NCI-H526 treated with DMSO at 0.1 percent for 48 hours (cell line): Measurements from ENCODE around the gene FNDC7.
"Not testable (repeated sequence)": the region's sequence is repeated elsewhere in the genome, so short reads cannot be mapped to it uniquely, and the experiment has no call there.

Experiments
- DNase-seq: peaks from one replicate; lab custom pipeline; 2025; lab: John Stamatoyannopoulos, UW

FNDC7 gene

DNA sequence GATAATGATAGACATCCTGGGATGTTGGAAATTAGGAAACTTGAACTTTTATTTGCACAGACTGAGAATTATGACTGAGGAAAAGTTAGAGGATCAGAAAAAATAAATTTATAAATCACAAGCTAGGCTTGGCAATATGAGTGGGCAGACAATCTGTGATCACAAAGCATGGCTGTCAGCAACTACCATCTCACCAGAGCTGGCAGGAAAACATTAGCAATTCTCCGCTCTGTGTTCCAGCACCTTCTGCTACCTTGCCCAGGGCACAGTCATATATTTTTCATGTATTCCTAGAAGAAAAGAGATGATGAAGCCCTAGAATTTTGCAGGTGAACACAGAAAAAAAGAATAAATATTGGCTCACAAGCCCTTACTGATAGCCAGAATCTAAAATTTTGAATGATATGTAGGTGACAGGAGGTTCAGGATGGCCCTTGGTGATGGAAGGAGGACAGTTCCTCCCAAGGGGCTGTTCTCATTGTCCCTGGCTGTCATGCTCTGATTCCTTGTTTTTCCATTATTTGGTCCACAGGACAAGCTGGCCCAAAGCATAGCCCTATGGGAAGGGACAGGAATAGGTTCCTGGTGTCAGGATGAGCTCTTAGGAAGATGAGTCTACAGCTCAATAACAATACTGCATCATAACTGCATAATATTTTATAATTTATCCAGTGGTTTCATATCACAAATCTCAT is 21.6 kb downstream of the FNDC7 start:
- DNase-seq = no peak

DNA sequence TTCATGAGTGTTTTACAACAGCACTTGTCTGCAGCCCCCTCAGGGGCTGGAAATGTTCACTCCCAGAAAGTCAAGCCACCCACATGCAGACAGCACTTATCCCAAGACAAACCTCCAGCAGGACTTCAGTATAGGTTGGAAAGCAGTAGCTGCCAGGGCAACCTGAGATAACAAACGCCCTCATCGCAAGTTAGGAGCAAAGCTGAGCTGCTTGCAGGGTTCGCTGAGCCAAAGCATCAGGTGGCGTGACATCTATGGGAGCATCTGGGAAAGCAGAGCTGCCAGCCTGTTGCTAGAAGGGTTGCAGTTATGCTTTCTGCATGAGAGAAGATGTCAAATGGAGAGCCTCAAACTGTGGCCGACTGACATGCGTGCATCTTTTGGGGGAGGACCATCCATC is 29.5 kb downstream of the FNDC7 start:
- DNase-seq = no peak

DNA sequence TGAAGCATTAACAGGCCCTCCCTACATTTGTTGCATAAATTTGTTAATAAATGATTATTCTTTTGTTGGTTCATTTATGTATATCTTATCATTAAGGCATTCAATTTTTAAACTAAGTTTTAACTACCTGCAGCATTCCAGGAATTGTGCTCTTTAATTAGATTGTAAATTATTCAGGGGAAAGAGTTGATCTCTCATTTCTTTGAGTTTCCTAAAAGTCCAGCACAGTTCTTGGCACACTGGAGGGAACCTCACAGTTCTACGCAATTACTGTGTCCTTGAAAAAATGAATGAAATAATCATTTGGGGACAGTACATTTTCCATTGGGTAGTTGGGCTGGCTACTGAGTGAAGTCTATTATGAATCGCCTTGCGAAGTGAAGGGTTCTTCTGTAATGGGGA is 33.3 kb downstream of the FNDC7 start:
- no peak for DNase-seq

- peak; percentile 93 for DNase-seq
These were observed 33.9 kb downstream of the FNDC7 start, which contains the start of gene STXBP3 for GRCh38 chr1:108746382-108747170. Gene STXBP3 (plus strand): TSS chr1:108746674. CDS start chr1:108746738, 64 bp downstream.

GRCh38 chr1:108747171-108747850 is 34.6 kb downstream of the FNDC7 start:
- DNase-seq = peak; percentile 57

DNA sequence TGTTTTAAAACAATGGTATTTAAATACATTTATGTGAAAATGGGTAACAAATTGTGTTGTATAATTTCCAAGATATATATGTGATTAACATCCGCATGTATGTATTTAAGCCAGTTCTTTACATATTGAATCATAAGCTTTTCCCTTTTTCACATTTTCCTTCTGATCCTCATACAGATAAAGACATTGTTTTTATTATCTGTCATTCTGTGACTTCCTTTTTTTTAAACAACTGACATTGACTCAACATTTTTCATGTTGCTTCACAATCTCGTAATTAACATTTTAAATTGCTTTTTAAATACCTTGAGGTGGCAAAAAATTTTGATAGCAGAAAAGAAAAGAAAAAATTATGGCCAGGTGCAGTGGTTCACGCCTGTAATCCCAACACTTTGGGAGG is 35.2 kb downstream of the FNDC7 start:
- DNase-seq = no peak

GRCh38 chr1:108749081-108749480 is 36.4 kb downstream of the FNDC7 start:
- no peak for DNase-seq

- no peak for DNase-seq
These were observed 37.9 kb downstream of the FNDC7 start for GRCh38 chr1:108750476-108751181.

DNA sequence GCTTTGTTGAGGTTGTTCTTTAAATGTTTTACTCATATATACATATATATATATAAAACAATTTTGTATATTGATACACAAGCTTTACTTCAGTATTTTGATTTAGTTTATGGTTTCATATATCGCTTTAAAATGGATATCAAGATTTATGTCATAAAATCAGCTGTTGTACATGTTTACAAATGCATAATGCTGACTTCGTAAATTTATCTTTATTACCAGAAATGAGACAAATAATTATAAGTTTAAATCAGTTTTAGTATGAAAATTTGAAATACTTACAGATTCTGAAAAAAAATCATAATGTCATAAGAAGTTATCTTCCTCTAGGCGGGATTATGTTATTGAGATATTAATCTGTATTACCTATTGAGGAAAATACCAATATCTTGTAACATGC is 40.7 kb downstream of the FNDC7 start:
- DNase-seq = no peak

DNA sequence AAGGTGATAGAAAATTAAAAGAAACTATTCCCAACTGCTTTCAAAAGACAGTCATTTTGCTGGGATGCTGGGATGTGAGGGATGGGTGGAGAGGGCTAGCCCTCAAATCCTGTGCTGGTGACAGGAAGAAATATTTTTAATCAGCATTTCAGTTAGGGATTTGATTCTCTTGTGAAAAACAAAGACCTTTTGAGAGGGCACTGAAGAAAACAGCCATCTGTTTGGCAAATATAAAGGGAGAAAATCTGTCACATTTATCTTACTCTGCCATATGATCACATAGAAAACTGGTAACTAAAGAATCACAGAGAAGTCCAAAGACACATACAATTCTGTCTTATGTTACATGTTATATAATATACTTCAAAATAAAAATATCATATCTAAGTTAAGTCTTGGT is 46.1 kb downstream of the FNDC7 start:
- no peak for DNase-seq

DNA sequence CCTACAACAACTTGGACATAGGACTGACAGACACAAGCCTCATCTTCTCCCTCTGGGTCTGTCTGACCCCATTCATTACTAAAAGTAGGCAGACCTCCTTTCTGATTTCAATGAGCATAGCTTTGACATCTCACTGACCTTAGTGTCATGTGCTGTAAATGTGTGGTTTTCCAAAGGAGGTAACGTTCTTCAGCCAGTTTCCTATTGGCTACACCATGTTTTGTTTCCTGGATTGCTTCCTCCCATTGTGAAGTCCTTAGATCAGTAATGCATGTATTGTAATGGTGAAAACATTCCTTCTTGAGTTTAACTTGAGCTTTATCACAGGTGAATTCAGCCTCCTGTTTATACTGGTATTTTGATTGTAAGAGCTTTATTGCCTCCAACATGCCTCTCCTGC is 54.4 kb downstream of the FNDC7 start:
- no peak for DNase-seq

DNA sequence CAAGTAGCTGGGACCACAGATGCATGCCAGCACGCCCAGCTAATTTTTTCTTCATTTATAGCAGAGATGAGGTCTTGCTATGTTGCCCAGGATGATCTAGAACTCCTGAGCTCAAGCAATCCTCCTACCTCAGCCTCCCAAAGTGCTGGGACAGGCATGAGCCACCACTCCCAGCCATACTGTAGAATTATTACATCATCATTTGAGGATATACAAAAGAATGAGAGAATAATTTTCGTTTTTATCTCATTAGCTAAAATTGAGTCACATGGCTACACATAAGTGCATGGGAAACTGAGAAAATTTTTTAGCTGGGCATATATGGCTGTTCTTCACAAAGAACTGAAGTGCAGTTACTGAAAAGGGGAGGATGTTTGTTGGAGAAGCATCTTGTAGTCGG is 55.0 kb downstream of the FNDC7 start:
- no peak for DNase-seq

- no peak for DNase-seq
These were observed 65.1 kb downstream of the FNDC7 start for GRCh38 chr1:108777839-108778238.

DNA sequence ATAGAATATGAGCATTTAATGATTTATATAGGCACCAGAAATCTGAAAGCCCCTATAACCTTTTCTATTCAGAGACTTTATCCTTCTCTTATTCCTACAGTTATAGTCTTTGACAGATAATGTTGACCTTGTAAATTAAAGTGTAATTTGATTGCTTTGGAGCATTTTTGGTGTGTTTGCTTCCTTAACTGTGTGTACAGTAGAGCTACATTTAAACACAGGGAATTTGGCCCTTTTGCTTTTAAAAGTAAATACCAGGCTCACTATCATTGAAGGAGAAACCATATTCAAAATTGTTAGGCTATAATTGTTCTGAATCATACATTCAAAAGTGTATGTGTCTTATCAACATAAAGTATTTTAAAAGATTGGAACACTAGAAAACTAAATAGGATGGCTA is 66.7 kb downstream of the FNDC7 start:
- DNase-seq = no peak

- DNase-seq = no peak
These were observed 68.3 kb downstream of the FNDC7 start for GRCh38 chr1:108780937-108781574.

DNA sequence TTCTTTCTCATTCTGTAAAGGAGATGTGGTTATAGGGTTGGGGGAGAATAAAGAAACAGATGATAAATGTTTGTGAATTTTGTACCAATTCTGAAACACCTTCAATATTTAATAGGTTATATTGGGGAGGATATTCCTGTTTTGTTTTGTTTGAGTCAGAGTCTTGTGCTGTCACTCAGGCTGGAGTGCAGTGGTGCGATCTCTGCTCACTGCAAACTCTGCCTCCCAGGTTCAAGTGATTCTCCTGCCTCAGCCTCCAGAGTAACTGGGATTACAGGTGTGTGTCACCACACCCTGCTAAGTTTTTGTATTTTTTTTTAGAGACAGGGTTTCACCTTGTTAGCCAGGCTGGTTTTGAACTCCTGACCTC is 68.9 kb downstream of the FNDC7 start:
- not testable (repeated sequence) for DNase-seq

DNA sequence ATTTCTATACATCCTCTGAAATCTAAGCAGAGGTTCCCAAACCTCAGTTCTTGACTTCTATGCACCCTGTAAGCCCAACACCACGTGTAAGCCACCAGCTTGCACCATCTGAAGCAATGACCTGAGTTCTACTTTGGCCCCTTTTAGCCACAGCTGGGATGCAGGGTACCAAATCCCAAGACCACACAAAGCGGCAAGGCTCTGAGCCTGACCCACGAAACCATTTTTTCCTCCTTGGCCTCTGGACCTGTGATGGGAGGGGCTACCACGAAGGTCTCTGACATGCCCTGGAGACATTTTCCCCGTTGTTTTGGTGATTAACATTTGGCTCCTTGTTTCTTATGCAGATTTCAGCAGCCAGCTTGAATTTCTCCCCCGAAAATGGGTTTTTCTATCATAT is 72.6 kb downstream of the FNDC7 start:
- DNase-seq = no peak

GRCh38 chr1:108785880-108786279 is 73.2 kb downstream of the FNDC7 start:
- no peak for DNase-seq

DNA sequence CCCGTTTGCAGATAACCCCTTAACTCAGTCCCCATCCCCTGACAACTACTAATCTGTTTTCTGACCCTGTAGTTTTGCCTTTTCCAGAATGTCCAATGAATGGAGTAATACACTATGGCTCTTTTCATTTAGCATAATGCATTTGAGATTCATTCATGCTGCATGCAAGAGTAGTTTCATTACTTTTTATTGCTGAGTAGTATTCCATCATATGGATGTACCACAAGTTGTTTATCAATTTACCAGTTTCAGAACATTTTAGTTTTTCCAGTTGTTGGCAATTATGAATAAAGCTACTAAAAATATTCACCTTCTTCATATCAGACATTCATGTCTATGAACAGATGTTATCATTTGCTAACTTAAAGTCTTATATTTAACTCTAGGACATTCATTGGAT is 79.1 kb downstream of the FNDC7 start:
- DNase-seq = no peak
